ENCODE measurements around the gene CFAP100.

DNA sequence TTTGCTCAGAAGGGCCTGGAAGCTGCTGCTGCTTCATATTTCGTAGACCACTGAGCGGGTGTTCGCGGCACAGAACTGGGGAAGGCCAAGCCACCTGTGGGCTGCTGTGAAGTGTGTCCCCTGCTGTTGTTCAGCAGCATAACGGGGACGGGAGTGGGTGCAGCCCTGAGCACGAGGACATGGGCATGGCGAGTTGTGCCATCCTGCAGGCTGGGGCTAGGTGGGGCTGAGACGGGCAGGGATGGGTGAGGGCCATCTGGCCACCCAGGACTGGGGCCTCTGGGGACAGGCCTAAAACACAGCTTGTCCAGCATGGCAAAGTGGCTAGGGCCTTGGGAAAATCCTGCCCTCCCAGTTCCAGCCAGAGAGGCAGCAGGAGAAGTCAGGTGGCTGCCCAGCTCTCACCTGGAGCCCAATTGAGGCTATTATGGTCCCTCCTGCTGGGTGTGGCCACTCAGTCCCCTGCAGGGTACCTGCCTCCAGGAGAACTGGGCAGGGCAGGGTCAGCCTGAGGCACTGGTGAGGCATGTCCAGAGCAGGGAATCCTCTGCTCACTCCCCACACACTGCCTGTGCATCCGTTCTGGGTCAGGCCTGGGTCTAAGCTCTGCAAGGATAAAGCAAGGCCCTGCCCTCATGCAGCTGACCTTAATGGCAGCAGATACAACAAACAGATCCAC, 29.5 kb downstream of the CFAP100 start:
- no peak for TF ChIP-seq GATA2 (IDR thresholded peaks at IDR 0.05; ENCODE audit: low read depth, low read length)
- no peak for TF ChIP-seq GATA3 (IDR thresholded peaks at IDR 0.05; ENCODE audit: low read depth, low read length)
